ENCODE data around the gene RASAL2. TPM values are rescaled to one million over a fixed set of nuclear protein-coding genes. Genes with fewer than 3 reads are reported as not detected.

Gene RASAL2
- 25.7 and 33.3 TPM in 2 replicates for total RNA-seq (2014; rRNA removed; shearing (Covaris generic))

- peak; percentile 95 for DNase-seq
- Histone ChIP-seq H3K27me3 (ENCODE audit: control insufficient read depth, insufficient read depth, low read length) (no peaks in the 10 kb centered on the region), H3K4me3 (ENCODE audit: insufficient read depth, low read depth, low read length) (peak within 1 kb of the TSS; percentile 93), H3K36me3 (replicated peaks; ENCODE audit: control insufficient read depth, insufficient read depth, low read length) (no peaks in the 10 kb centered on the region)
Observed at GRCh38 chr1:178093951-178094738, at the start of gene RASAL2. TSS of gene RASAL2 (plus strand) at chr1:178094104. CDS start at chr1:178094493, 389 bp downstream.

DNA sequence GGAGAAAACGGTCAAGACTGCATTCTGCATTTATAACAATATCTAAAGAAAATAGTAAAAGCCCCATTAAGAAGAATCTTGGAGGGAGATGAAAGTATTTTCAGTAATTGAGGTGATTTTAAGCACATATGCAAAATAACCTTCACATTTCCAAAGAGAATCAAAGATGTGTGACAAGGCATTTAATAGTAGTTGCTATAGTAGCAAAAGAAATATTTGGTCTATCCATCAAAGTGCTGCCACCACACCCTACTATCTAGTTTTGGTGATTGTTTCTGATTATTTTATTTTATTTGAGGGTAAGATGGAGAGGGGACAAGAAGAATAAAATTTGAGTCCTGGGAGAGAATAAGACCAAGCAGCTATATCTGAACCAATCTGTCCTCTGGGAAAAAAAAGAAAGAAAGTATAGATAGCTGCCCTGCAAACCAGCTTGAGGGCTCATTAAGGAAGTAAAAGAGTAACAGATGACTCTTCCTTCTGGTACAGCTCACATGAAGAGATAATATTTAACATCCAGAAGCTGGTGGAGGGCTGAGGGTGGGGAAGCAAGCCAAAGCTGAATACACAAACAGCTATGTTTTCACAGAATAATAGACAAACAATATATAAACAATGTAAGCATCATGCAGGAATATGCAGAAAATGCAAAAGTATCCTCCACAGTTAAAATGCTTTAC is 47.2 kb upstream of the RASAL2 start:
- Histone ChIP-seq H3K4me3 (ENCODE audit: insufficient read depth, low read depth, low read length) (no peak overlapping the region), H3K36me3 (replicated peaks; ENCODE audit: control insufficient read depth, insufficient read depth, low read length) (no peaks in the 10 kb centered on the region), H3K27me3 (ENCODE audit: control insufficient read depth, insufficient read depth, low read length) (no peaks in the 10 kb centered on the region)
- DNase-seq: no peak

DNA sequence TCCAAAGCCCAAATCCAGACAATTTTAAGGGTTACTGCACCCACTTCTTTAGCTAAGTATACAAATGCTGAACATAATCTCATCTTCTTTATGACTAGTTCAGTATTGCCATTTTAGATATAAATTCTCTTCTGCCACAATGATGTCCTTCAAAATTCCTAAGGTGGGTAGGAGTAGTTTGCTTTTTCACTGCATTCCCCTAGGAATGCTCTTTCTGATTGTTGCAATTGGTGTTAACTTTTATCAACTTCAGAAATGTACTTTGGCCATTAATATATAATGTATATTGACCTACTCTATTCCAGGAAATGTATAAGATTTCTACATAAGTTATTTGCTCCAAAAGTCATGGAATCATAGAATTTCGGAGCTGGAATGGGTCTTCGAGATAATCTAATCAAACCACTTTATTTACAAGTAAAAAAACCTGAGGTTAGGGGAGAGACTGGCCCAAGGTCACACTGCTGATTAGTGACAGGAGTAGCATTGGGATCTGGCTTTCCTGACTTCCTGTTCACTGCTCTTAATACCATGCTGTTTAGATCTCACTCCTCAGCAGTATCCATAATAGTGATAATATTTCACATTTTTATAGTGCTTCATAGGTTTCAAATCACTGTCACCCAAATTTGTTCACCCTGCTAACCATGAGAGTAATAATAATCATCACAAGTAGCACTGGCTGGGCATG is 46.4 kb upstream of the RASAL2 start:
- Histone ChIP-seq H3K4me3 (ENCODE audit: insufficient read depth, low read depth, low read length) (no peak overlapping the region), H3K36me3 (replicated peaks; ENCODE audit: control insufficient read depth, insufficient read depth, low read length) (no peaks in the 10 kb centered on the region), H3K27me3 (ENCODE audit: control insufficient read depth, insufficient read depth, low read length) (no peaks in the 10 kb centered on the region)
- DNase-seq: no peak

GRCh38 chr1:178048426-178048825 is 45.5 kb upstream of the RASAL2 start:
- Histone ChIP-seq H3K4me3 (ENCODE audit: insufficient read depth, low read depth, low read length) (no peak overlapping the region), H3K36me3 (replicated peaks; ENCODE audit: control insufficient read depth, insufficient read depth, low read length) (no peaks in the 10 kb centered on the region), H3K27me3 (ENCODE audit: control insufficient read depth, insufficient read depth, low read length) (no peaks in the 10 kb centered on the region)
- DNase-seq: no peak

- no peak overlapping the region for H3K4me3 ChIP-seq (ENCODE audit: insufficient read depth, low read depth, low read length)
- H3K27me3 ChIP-seq (ENCODE audit: control insufficient read depth, insufficient read depth, low read length): no peaks in the 10 kb centered on the region
- no peak for DNase-seq
Observed at GRCh38 chr1:178048883-178049282, 45.0 kb upstream of the RASAL2 start.

GRCh38 chr1:178050084-178050483 is 43.8 kb upstream of the RASAL2 start:
- no peaks in the 10 kb centered on the region for H3K36me3 ChIP-seq (replicated peaks; ENCODE audit: control insufficient read depth, insufficient read depth, low read length)
- H3K4me3 ChIP-seq (ENCODE audit: insufficient read depth, low read depth, low read length): no peak overlapping the region
- DNase-seq: no peak
- H3K27me3 ChIP-seq (ENCODE audit: control insufficient read depth, insufficient read depth, low read length): no peaks in the 10 kb centered on the region

More at GRCh38 chr1:178048883-178049282, 45.0 kb upstream of the RASAL2 start:
- no peaks in the 10 kb centered on the region for H3K36me3 ChIP-seq (replicated peaks; ENCODE audit: control insufficient read depth, insufficient read depth, low read length)

- Histone ChIP-seq H3K36me3 (replicated peaks; ENCODE audit: control insufficient read depth, insufficient read depth, low read length) (no peaks in the 10 kb centered on the region), H3K4me3 (ENCODE audit: insufficient read depth, low read depth, low read length) (no peak overlapping the region), H3K27me3 (ENCODE audit: control insufficient read depth, insufficient read depth, low read length) (no peaks in the 10 kb centered on the region)
- DNase-seq: no peak
Observed at GRCh38 chr1:178051071-178051470, 42.8 kb upstream of the RASAL2 start.

- H3K36me3 ChIP-seq (replicated peaks; ENCODE audit: control insufficient read depth, insufficient read depth, low read length): no peaks in the 10 kb centered on the region
- no peak overlapping the region for H3K4me3 ChIP-seq (ENCODE audit: insufficient read depth, low read depth, low read length)
- DNase-seq: no peak
- no peaks in the 10 kb centered on the region for H3K27me3 ChIP-seq (ENCODE audit: control insufficient read depth, insufficient read depth, low read length)
Observed at GRCh38 chr1:178052650-178053461, 41.0 kb upstream of the RASAL2 start.

DNA sequence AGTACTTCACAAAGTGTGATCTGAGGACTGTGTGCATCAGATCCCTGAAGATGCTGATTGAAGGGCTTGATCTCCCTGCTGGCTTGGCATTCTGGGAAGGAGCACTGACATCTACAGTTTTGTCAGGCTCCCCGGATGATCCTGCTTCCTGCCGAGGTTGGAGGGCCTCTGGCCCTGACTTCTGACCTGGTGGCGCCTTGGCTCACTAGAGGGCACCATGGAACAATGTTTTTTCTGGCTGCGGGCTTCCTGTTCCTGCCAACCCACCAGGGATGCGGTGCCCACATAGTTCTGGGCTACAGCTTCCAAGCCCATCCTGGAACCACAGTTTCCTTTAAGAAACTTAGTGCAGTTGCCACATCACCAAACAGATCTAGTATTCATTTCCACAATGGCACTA is 38.8 kb upstream of the RASAL2 start:
- no peak overlapping the region for H3K4me3 ChIP-seq (ENCODE audit: insufficient read depth, low read depth, low read length)
- DNase-seq: peak; percentile 43
- H3K27me3 ChIP-seq (ENCODE audit: control insufficient read depth, insufficient read depth, low read length): no peaks in the 10 kb centered on the region

GRCh38 chr1:178055779-178056471 is 38.0 kb upstream of the RASAL2 start:
- Histone ChIP-seq H3K36me3 (replicated peaks; ENCODE audit: control insufficient read depth, insufficient read depth, low read length) (no peaks in the 10 kb centered on the region), H3K4me3 (ENCODE audit: insufficient read depth, low read depth, low read length) (no peak overlapping the region), H3K27me3 (ENCODE audit: control insufficient read depth, insufficient read depth, low read length) (no peaks in the 10 kb centered on the region)
- no peak for DNase-seq

More for the DNA sequence above, 38.8 kb upstream of the RASAL2 start:
- no peaks in the 10 kb centered on the region for H3K36me3 ChIP-seq (replicated peaks; ENCODE audit: control insufficient read depth, insufficient read depth, low read length)

DNA sequence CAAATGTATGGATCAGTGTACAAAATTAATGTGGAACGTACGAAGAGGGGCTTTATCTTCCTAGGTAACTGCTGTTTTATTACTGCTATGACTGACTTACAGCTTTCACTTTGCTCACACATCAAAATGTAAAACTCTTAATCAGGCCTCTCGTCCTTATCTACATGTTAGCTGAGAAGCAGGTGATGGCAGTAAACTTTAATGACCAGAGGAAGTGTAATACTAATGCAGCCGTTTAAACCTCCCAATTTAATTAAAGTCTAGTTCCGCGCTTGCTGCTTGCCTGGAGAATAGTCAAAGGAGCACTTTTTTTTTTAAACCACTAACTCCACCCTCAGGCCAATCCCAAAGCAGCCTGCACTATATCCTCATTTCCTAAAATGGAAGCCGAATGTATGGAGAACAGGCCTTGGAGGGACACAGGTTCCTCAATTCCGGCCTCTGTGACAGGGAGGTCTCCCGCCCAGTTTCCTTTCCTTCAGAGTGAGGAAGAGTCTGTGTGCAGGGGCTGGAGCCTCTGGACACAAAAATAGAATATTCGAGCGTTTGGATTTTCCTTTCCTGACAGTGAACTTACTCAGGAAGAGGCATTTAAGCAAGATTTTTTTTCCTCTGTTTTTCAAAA is 36.7 kb upstream of the RASAL2 start:
- Histone ChIP-seq H3K27me3 (ENCODE audit: control insufficient read depth, insufficient read depth, low read length) (no peaks in the 10 kb centered on the region), H3K4me3 (ENCODE audit: insufficient read depth, low read depth, low read length) (no peak overlapping the region), H3K36me3 (replicated peaks; ENCODE audit: control insufficient read depth, insufficient read depth, low read length) (no peaks in the 10 kb centered on the region)
- DNase-seq: no peak

- Histone ChIP-seq H3K36me3 (replicated peaks; ENCODE audit: control insufficient read depth, insufficient read depth, low read length) (no peaks in the 10 kb centered on the region), H3K4me3 (ENCODE audit: insufficient read depth, low read depth, low read length) (no peak overlapping the region), H3K27me3 (ENCODE audit: control insufficient read depth, insufficient read depth, low read length) (no peaks in the 10 kb centered on the region)
- DNase-seq: peak; percentile 30
Observed at GRCh38 chr1:178057912-178058534, 35.9 kb upstream of the RASAL2 start.

All from H7 (cell line).